PC-3 (cell line): ENCODE measurements around the gene REX1BD.
"Not testable (repeated sequence)": the region's sequence is repeated elsewhere in the genome, so short reads cannot be mapped to it uniquely, and the experiment has no call there.

Source experiments
- EZH2 ChIP-seq: fragments of 300-600 bp; sonication (generic); IDR thresholded peaks from one replicate; pipeline ENCODE4 v1.6.1; 2017; ENCODE audit warnings: antibody characterized with exemption, mild to moderate bottlenecking, low read length; ENCODE audit not compliant: unreplicated experiment
- EZH2phosphoT487 ChIP-seq: fragments of 300-600 bp; sonication (generic); IDR thresholded peaks from 2 replicates; pipeline ENCODE4 v1.6.1; 2018; ENCODE audit warnings: mild to moderate bottlenecking, antibody characterized with exemption, low read length, borderline replicate concordance
- TF ChIP-seq, protein P1 (sequence below): fragments of 300-600 bp; sonication (generic); conservative IDR thresholded peaks from 2 replicates; pipeline ENCODE4 v1.5.1; 2017; ENCODE audit warnings: antibody characterized with exemption, low read depth, mild to moderate bottlenecking, low read length

DNA sequence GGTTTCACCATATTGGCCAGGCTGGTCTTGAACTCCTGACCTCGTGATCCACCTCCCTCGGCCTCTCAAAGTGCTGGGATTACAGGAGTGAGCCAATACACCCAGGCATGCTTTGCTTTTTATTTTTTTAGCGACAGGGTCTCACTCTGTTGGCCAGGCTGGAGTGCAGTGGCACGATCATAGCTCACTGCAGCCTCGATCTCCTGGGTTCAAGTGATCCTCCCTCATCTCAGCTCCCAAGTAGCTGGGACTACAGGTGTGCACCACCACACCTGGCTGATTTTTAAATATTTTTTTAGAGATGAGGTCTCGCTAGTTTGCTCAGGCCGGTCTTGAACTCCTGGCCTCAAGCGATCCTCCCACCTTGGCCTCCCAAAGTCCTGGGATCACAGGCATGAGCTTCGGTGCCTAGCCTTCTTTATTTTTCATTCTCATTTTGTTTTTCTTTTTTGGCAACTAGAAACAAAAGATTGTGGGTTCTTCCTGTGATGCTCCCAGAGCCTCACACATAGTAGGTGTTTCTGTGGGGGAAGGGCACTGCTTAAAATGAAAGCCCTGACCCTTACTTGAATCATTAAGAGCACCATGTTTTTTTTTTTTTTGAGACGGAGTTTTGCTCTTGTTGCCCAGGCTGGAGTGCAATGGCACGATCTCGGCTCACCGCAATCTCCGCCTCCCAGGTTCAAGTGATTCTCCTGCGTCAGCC, 12.2 kb downstream of the REX1BD start:
- TF ChIP-seq, protein P1, sequence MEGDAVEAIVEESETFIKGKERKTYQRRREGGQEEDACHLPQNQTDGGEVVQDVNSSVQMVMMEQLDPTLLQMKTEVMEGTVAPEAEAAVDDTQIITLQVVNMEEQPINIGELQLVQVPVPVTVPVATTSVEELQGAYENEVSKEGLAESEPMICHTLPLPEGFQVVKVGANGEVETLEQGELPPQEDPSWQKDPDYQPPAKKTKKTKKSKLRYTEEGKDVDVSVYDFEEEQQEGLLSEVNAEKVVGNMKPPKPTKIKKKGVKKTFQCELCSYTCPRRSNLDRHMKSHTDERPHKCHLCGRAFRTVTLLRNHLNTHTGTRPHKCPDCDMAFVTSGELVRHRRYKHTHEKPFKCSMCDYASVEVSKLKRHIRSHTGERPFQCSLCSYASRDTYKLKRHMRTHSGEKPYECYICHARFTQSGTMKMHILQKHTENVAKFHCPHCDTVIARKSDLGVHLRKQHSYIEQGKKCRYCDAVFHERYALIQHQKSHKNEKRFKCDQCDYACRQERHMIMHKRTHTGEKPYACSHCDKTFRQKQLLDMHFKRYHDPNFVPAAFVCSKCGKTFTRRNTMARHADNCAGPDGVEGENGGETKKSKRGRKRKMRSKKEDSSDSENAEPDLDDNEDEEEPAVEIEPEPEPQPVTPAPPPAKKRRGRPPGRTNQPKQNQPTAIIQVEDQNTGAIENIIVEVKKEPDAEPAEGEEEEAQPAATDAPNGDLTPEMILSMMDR: not testable (repeated sequence)
- not testable (repeated sequence) for TF ChIP-seq EZH2, EZH2phosphoT487
